ENCODE measurements around the gene C2CD2.

GRCh38 chr21:41890355-41890754 is 63.5 kb downstream of the C2CD2 start:
- no peak for TF ChIP-seq POLR2AphosphoS5 (IDR thresholded peaks at IDR 0.05; ENCODE audit: low read depth, low read length)
- no peak for TF ChIP-seq REST (IDR thresholded peaks at IDR 0.05; ENCODE audit: insufficient read depth in 1 of 2, low read depth in 2 of 2, low read length in 2 of 2)
- no peak for TF ChIP-seq TAF1 (IDR thresholded peaks at IDR 0.05; ENCODE audit: borderline replicate concordance, insufficient read depth, low read length)

All from PFSK-1 (cell line).